Measurements from ENCODE around the gene MSH2.

Gene MSH2

GRCh38 chr2:47528455-47528854, 125.5 kb downstream of the MSH2 start:
- TF ChIP-seq, protein P1, sequence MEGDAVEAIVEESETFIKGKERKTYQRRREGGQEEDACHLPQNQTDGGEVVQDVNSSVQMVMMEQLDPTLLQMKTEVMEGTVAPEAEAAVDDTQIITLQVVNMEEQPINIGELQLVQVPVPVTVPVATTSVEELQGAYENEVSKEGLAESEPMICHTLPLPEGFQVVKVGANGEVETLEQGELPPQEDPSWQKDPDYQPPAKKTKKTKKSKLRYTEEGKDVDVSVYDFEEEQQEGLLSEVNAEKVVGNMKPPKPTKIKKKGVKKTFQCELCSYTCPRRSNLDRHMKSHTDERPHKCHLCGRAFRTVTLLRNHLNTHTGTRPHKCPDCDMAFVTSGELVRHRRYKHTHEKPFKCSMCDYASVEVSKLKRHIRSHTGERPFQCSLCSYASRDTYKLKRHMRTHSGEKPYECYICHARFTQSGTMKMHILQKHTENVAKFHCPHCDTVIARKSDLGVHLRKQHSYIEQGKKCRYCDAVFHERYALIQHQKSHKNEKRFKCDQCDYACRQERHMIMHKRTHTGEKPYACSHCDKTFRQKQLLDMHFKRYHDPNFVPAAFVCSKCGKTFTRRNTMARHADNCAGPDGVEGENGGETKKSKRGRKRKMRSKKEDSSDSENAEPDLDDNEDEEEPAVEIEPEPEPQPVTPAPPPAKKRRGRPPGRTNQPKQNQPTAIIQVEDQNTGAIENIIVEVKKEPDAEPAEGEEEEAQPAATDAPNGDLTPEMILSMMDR (IDR thresholded peaks at IDR 0.05; ENCODE audit: control insufficient read depth, extremely low read depth, insufficient read depth): no peak
- DNase-seq (ENCODE audit: low read depth): no peak
- no peak overlapping the region for H3K4me3 ChIP-seq (ENCODE audit: low read depth, low read length)

DNA sequence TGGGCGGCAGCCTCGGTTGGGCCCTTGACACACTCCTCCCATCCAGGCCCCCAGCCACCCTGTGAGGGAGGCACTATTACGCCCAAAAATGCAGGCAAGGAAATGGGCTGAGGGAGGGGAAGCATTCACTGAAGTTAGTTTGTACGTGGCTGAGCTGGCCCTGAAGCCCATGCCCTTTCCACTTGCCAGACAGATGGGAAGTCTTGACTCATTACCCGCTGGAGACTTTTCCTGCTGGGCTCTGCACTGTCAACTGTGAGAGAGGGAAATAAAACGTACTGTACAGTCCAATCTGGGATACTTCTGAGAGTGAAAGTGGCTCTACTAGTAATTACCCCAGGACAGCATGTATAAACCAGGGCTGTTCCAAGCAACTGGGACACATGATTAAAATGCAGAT, 125.9 kb downstream of the MSH2 start:
- DNase-seq (ENCODE audit: low read depth): no peak

GRCh38 chr2:47530105-47530760, 127.3 kb downstream of the MSH2 start:
- TF ChIP-seq, protein P1 (IDR thresholded peaks at IDR 0.05; ENCODE audit: control insufficient read depth, extremely low read depth, insufficient read depth): no peak
- DNase-seq (ENCODE audit: low read depth): no peak
- H3K4me3 ChIP-seq (ENCODE audit: low read depth, low read length): no peak overlapping the region

More for the DNA sequence above, 125.9 kb downstream of the MSH2 start:
- TF ChIP-seq, protein P1 (IDR thresholded peaks at IDR 0.05; ENCODE audit: control insufficient read depth, extremely low read depth, insufficient read depth): no peak
- H3K4me3 ChIP-seq (ENCODE audit: low read depth, low read length): no peak overlapping the region

GRCh38 chr2:47531378-47532042, 128.6 kb downstream of the MSH2 start:
- no peak for DNase-seq (ENCODE audit: low read depth)
- TF ChIP-seq, protein P1 (IDR thresholded peaks at IDR 0.05; ENCODE audit: control insufficient read depth, extremely low read depth, insufficient read depth): no peak
- H3K4me3 ChIP-seq (ENCODE audit: low read depth, low read length): no peak overlapping the region

Data from LNCaP clone FGC (cell line).